Glutamatergic neuron (in vitro differentiated cells): Measurements from ENCODE around the gene STX5. TPM values are rescaled to one million over a fixed set of nuclear protein-coding genes. Genes with fewer than 3 reads are reported as not detected.
"Not testable (repeated sequence)": the region's sequence is repeated elsewhere in the genome, so short reads cannot be mapped to it uniquely, and the experiment has no call there.

Source experiments
- DNase-seq: peaks from one replicate; pipeline ENCODE4 v3.0.0; 2022
- H3K27ac Mint-ChIP-seq: one replicate; pipeline ENCODE4 v1.8.0; 2020; ENCODE audit warnings: mild to moderate bottlenecking, mixed read lengths, inconsistent platforms; ENCODE audit not compliant: unreplicated experiment
- H3K27me3 Mint-ChIP-seq: one replicate; pipeline ENCODE4 v1.8.0; 2020; ENCODE audit warnings: mild to moderate bottlenecking, moderate library complexity, mixed read lengths, inconsistent platforms; ENCODE audit not compliant: unreplicated experiment
- H3K36me3 Mint-ChIP-seq: one replicate; pipeline ENCODE4 v1.8.0; 2020; ENCODE audit warnings: mild to moderate bottlenecking, mixed read lengths, inconsistent platforms; ENCODE audit not compliant: unreplicated experiment
- H3K4me1 Mint-ChIP-seq: one replicate; pipeline ENCODE4 v1.8.0; 2020; ENCODE audit warnings: mild to moderate bottlenecking, low read depth, mixed read lengths, inconsistent platforms; ENCODE audit not compliant: unreplicated experiment
- H3K4me3 Mint-ChIP-seq: one replicate; pipeline ENCODE4 v1.8.0; 2020; ENCODE audit warnings: mild to moderate bottlenecking, mixed read lengths, inconsistent platforms; ENCODE audit not compliant: unreplicated experiment
- H3K9me3 Mint-ChIP-seq: one replicate; pipeline ENCODE4 v1.8.0; 2020; ENCODE audit warnings: mild to moderate bottlenecking, moderate library complexity, mixed read lengths, inconsistent platforms; ENCODE audit not compliant: unreplicated experiment
- CTCF ChIP-seq: fragments of 200-600 bp; sonication (generic); IDR thresholded peaks from one replicate; pipeline ENCODE4 v1.5.0; 2021; ENCODE audit not compliant: partially characterized antibody, unreplicated experiment
- total RNA-seq: library from RNA; stranded (reverse); fragmentation: NEBNext Ultra II Directional; extraction: Animal tissue kit (Norgen Biotek cat#: 25700); gene quantifications from one replicate; pipeline ENCODE4 v1.2.1, GENCODE V29; 2021; ENCODE audit not compliant: unreplicated experiment

STX5 gene
- total RNA-seq, 1 donor from 2014 or later, result 40.7 TPM

DNA sequence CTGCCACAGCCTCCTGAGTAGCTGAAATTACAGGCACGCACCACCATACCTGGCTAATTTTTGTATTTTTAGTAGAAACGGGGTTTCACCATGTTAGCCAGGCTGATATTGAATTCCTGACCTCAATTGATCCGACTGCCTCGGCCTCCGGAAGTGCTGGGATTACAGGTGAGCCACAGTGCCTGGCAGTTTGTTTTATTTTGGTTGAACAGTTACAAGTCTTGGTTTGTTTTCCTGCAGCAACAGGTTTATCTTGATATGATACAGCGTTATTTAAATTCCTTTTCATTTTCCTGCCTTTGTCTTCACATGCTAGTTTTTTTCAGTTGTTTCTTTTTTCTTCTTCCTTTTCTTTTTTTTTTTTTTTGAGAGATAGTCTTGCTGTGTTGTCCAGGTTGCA is 44.9 kb upstream of the STX5 start:
- Mint-ChIP-seq H3K4me1 (peaks cover 25% of the 10 kb centered on the region), H3K27ac (peak overlapping the region; percentile 8), H3K27me3 (peaks cover 14% of the 10 kb centered on the region), H3K36me3 (no peaks in the 10 kb centered on the region), H3K9me3 (peaks cover 12% of the 10 kb centered on the region), H3K4me3 (no peak overlapping the region)
- no peak for DNase-seq
- TF ChIP-seq CTCF, result no peak

GRCh38 chr11:62875698-62876478 is 44.0 kb upstream of the STX5 start:
- H3K27ac Mint-ChIP-seq, result peak overlapping the region; percentile 55
- H3K9me3 Mint-ChIP-seq, result peaks cover 7% of the 10 kb centered on the region
- H3K27me3 Mint-ChIP-seq, result peaks cover 11% of the 10 kb centered on the region
- H3K4me3 Mint-ChIP-seq, result no peak overlapping the region
- no peak for DNase-seq
- peaks cover 25% of the 10 kb centered on the region for H3K4me1 Mint-ChIP-seq
- TF ChIP-seq CTCF, result no peak
- no peaks in the 10 kb centered on the region for H3K36me3 Mint-ChIP-seq

GRCh38 chr11:62874851-62875250 is 43.0 kb upstream of the STX5 start:
- Mint-ChIP-seq H3K9me3 (no peaks in the 10 kb centered on the region), H3K27me3 (peaks cover 4% of the 10 kb centered on the region), H3K4me1 (peaks cover 18% of the 10 kb centered on the region), H3K4me3 (no peak overlapping the region), H3K36me3 (no peaks in the 10 kb centered on the region), H3K27ac (no peak overlapping the region)
- no peak for TF ChIP-seq CTCF
- DNase-seq, result no peak

DNA sequence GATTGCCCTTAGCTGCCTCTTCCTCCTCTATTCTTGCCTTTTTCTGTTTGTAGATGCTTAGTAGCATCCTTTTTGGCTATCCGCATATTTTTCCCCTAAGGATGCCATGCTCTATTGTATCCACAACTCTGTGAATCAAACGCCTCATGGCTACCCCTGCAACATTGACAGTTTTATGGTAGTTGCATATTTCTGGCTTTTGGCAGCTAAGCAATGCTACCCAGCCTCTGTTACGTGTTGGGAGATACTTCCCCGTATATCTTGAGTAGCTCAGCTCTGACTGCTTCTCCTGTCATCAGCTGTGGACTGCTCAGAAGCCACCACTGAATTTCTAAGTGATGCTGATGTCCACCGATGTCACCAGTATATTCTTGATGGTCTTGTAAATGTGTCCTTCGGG is 33.8 kb upstream of the STX5 start:
- H3K4me3 Mint-ChIP-seq, result peak overlapping the region; percentile 18
- H3K36me3 Mint-ChIP-seq, result no peaks in the 10 kb centered on the region
- peaks cover 10% of the 10 kb centered on the region for H3K4me1 Mint-ChIP-seq
- TF ChIP-seq CTCF, result no peak
- H3K9me3 Mint-ChIP-seq, result no peaks in the 10 kb centered on the region
- no peaks in the 10 kb centered on the region for H3K27me3 Mint-ChIP-seq
- peak overlapping the region; percentile 74 for H3K27ac Mint-ChIP-seq
- DNase-seq, result no peak

DNA sequence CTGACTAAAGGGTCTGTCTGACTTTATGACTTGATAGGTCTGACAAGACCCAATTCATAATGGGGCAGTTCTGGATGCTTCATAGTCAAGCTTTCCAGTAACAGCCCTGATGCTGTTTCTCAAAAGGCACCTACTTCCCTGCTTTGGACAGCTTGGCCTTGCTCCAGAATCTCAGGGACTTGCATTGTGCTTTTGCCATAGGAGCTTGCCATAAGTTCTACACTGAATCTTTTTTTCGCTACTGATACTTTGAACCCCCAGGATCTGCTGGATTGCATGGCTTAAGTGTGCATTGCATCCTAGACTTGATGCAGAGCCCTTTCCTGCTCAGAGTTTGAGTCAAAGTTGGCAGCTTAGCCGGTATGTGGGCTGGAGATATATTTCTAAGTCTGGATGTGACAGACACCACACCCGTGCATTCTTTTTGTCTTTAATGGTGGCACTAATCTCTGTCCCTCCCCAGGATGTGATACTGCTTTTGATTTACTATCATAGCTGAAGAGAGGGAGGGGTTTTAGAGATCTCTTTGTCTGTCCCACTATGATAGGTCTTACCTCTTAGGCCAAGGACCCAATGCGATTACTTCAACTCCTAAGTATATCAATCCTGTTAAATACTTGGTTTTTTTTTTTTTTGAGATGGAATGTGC is 32.0 kb upstream of the STX5 start:
- DNase-seq, result no peak
- no peak for TF ChIP-seq CTCF
- no peaks in the 10 kb centered on the region for H3K36me3 Mint-ChIP-seq
- H3K4me1 Mint-ChIP-seq, result peaks cover 22% of the 10 kb centered on the region
- no peak overlapping the region for H3K4me3 Mint-ChIP-seq
- H3K27ac Mint-ChIP-seq, result peak overlapping the region; percentile 26
- H3K27me3 Mint-ChIP-seq, result peaks cover 5% of the 10 kb centered on the region
- H3K9me3 Mint-ChIP-seq, result peaks cover 3% of the 10 kb centered on the region

GRCh38 chr11:62861564-62862192 is 29.8 kb upstream of the STX5 start:
- not testable (repeated sequence) for H3K27me3 Mint-ChIP-seq, DNase-seq, H3K9me3 Mint-ChIP-seq, H3K36me3 Mint-ChIP-seq
- Mint-ChIP-seq H3K4me1 (peaks cover 33% of the 10 kb centered on the region), H3K4me3 (peak overlapping the region; percentile 71), H3K27ac (peak overlapping the region; percentile 82)
